GM10266 (cell line): ENCODE measurements around the gene INO80C.

Experiments
- DNase-seq: peaks from one replicate; pipeline ENCODE4 v3.0.0; 2012; ENCODE audit errors: extremely low spot score
- CTCF ChIP-seq: IDR thresholded peaks from 2 replicates; pipeline ENCODE4 v1.5.1; 2012; ENCODE audit warnings: mild to moderate bottlenecking, low read depth; ENCODE audit not compliant: control insufficient read depth, insufficient read depth; ENCODE audit errors: missing control alignments

Gene INO80C

GRCh38 chr18:35437836-35438235 lies 59.9 kb downstream of the INO80C start:
- TF ChIP-seq CTCF = no peak
- DNase-seq = no peak

- no peak for TF ChIP-seq CTCF
- DNase-seq = no peak
Measured at GRCh38 chr18:35436076-35436649, 61.6 kb downstream of the INO80C start.

GRCh38 chr18:35435401-35435800 lies 62.4 kb downstream of the INO80C start:
- TF ChIP-seq CTCF = no peak
- DNase-seq = no peak

GRCh38 chr18:35432565-35433001 lies 65.2 kb downstream of the INO80C start:
- no peak for TF ChIP-seq CTCF
- DNase-seq = no peak

- no peak for TF ChIP-seq CTCF
- no peak for DNase-seq
Measured at GRCh38 chr18:35431374-35431741, 66.4 kb downstream of the INO80C start.

DNA sequence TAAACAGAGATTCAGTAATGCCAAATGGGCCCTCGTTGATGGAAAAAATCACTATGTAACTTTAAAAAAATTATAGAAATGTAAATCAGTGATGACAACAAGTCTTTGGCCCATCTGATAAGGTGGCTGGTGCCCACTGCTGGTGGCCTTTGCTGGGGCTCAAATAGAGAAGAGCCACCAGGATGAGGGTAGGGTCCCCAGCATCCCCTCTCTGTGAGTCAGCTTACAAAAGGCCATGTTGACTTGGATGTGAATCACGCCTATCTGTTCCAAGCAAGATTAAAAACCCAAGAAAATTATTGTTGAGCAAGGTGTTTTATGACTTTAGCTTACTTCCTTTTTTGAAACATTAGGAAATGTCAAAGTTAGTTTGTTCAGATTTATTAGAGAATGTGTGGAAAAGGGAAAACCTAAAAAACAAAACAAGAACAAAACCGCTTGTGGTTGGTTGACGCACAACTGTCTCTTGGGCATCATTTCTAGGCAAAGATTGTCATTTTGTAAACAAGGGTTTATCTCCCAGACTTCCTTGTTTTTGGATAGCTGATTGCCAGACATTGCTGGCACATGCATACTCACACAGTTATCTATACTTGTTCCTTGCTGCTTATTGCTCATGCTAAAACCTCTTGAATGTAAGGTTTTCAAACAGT lies 66.9 kb downstream of the INO80C start:
- no peak for DNase-seq
- no peak for TF ChIP-seq CTCF

- DNase-seq = no peak
- no peak for TF ChIP-seq CTCF
Measured at GRCh38 chr18:35426786-35427185, 71.0 kb downstream of the INO80C start.
